Embryonic facial prominence (tissue), 1 donor: ENCODE data around the gene LRP6.
"Not testable (repeated sequence)": the region's sequence is repeated elsewhere in the genome, so short reads cannot be mapped to it uniquely, and the experiment has no call there.

Source experiments
- DNase-seq: peaks from one replicate; pipeline ENCODE4 v3.0.0-alpha.2; 2016; ENCODE audit errors: extremely low spot score

Gene LRP6

GRCh38 chr12:12180575-12180974 is 86.3 kb downstream of the LRP6 start:
- DNase-seq, result no peak

GRCh38 chr12:12180136-12180535 is 86.7 kb downstream of the LRP6 start:
- no peak for DNase-seq

- no peak for DNase-seq
Observed at GRCh38 chr12:12178559-12178958, 88.3 kb downstream of the LRP6 start.

- no peak for DNase-seq
Observed at GRCh38 chr12:12176402-12176801, 90.4 kb downstream of the LRP6 start.

- no peak for DNase-seq
Observed at GRCh38 chr12:12171991-12172511, 94.8 kb downstream of the LRP6 start.

- DNase-seq, result no peak
Observed at GRCh38 chr12:12167847-12168246, 99.0 kb downstream of the LRP6 start.

- no peak for DNase-seq
Observed at GRCh38 chr12:12166751-12167150, 100.1 kb downstream of the LRP6 start.

- no peak for DNase-seq
Observed at GRCh38 chr12:12159988-12160387, 106.9 kb downstream of the LRP6 start.

- DNase-seq, result no peak
Observed at GRCh38 chr12:12158858-12159257, 108.0 kb downstream of the LRP6 start.

GRCh38 chr12:12157424-12157823 is 109.4 kb downstream of the LRP6 start:
- no peak for DNase-seq

- DNase-seq, result no peak
Observed at GRCh38 chr12:12156828-12157227, 110.0 kb downstream of the LRP6 start.

- DNase-seq, result no peak
Observed at GRCh38 chr12:12156116-12156515, 110.7 kb downstream of the LRP6 start.

- DNase-seq, result no peak
Observed at GRCh38 chr12:12153596-12153995, 113.2 kb downstream of the LRP6 start.

- no peak for DNase-seq
Observed at GRCh38 chr12:12147111-12147510, 119.7 kb downstream of the LRP6 start.

- not testable (repeated sequence) for DNase-seq
Observed at GRCh38 chr12:12144531-12144930, 122.3 kb downstream of the LRP6 start.

GRCh38 chr12:12141000-12141399 is 125.8 kb downstream of the LRP6 start:
- no peak for DNase-seq

GRCh38 chr12:12138203-12139154 is 128.4 kb downstream of the LRP6 start:
- DNase-seq, result no peak

GRCh38 chr12:12133785-12134184 is 133.1 kb downstream of the LRP6 start:
- no peak for DNase-seq

- no peak for DNase-seq
Observed at GRCh38 chr12:12133259-12133658, 133.6 kb downstream of the LRP6 start.

GRCh38 chr12:12128670-12129069 is 138.2 kb downstream of the LRP6 start:
- no peak for DNase-seq

- no peak for DNase-seq
Observed at GRCh38 chr12:12127304-12127703, 139.5 kb downstream of the LRP6 start.

- DNase-seq, result no peak
Observed at GRCh38 chr12:12126551-12126950, 140.3 kb downstream of the LRP6 start.

- no peak for DNase-seq
Observed at GRCh38 chr12:12123036-12123604, 143.7 kb downstream of the LRP6 start.
